ENCODE measurements around the gene MARS1. TPM values are rescaled to one million over a fixed set of nuclear protein-coding genes. Genes with fewer than 3 reads are reported as not detected.

Gene MARS1
- total and polyA plus RNA-seq, 2 donors (not counting 1 experiment from before 2014, with no cell fraction given), result 89.9 to 352 TPM

DNA sequence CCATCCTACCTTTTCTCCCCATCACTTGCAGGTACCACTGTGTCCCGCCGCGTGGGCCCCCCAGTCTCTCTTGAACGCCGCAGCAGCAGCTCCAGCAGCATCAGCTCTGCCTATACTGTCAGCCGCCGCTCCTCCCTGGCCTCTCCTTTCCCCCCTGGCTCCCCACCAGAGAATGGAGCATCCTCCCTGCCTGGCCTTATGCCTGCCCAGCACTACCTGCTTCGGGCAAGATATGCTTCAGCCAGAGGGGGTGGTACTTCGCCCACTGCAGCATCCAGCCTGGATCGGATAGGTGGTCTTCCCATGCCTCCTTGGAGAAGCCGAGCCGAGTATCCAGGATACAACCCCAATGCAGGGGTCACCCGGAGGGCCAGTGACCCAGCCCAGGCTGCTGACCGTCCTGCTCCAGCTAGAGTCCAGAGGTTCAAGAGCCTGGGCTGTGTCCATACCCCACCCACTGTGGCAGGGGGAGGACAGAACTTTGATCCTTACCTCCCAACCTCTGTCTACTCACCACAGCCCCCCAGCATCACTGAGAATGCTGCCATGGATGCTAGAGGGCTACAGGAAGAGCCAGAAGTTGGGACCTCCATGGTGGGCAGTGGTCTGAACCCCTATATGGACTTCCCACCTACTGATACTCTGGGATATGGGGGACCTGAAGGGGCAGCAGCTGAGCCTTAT is 17.4 kb upstream of the MARS1 start:
- no peak for DNase-seq (ENCODE audit: low read depth in 2 of 2)
- H3K4me2 ChIP-seq (ENCODE audit: extremely low read depth, insufficient read depth, low read length), result no peak overlapping the region
- H3K36me3 ChIP-seq (ENCODE audit: control insufficient read depth, insufficient read depth, low read length), result no peaks in the 10 kb centered on the region
- TF ChIP-seq EZH2 (IDR thresholded peaks at IDR 0.05; ENCODE audit: low read length, missing control alignments), result no peak
- TF ChIP-seq, protein P1, sequence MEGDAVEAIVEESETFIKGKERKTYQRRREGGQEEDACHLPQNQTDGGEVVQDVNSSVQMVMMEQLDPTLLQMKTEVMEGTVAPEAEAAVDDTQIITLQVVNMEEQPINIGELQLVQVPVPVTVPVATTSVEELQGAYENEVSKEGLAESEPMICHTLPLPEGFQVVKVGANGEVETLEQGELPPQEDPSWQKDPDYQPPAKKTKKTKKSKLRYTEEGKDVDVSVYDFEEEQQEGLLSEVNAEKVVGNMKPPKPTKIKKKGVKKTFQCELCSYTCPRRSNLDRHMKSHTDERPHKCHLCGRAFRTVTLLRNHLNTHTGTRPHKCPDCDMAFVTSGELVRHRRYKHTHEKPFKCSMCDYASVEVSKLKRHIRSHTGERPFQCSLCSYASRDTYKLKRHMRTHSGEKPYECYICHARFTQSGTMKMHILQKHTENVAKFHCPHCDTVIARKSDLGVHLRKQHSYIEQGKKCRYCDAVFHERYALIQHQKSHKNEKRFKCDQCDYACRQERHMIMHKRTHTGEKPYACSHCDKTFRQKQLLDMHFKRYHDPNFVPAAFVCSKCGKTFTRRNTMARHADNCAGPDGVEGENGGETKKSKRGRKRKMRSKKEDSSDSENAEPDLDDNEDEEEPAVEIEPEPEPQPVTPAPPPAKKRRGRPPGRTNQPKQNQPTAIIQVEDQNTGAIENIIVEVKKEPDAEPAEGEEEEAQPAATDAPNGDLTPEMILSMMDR (conservative IDR thresholded peaks at IDR 0.05 in 1 of 2, IDR thresholded peaks at IDR 0.05 in 1 of 2; ENCODE audit: low read depth in 1 of 2, low read length in 2 of 2), result no peak
- peaks cover 47% of the 10 kb centered on the region for H3K27me3 ChIP-seq (ENCODE audit: control insufficient read depth, insufficient read depth, low read length)
- no peak overlapping the region for H3K9ac ChIP-seq (ENCODE audit: insufficient read depth, low read length)
- no peaks in the 10 kb centered on the region for H4K20me1 ChIP-seq (ENCODE audit: control insufficient read depth, extremely low read depth, insufficient read depth, low read length)
- no peaks in the 10 kb centered on the region for H3K79me2 ChIP-seq (ENCODE audit: control insufficient read depth, insufficient read depth, low read length)
- no peaks in the 10 kb centered on the region for H3K4me1 ChIP-seq (ENCODE audit: control insufficient read depth, extremely low read depth, insufficient read depth, low read length)
- H3K27ac ChIP-seq (ENCODE audit: insufficient read depth, low read length), result no peak overlapping the region
- no peak overlapping the region for H3K4me3 ChIP-seq (replicated peaks in 1 of 4; ENCODE audit: control extremely low read depth in 1 of 4, insufficient read depth in 1 of 4, low read depth in 3 of 4, low read length in 4 of 4)
- H2AFZ ChIP-seq (ENCODE audit: low read length), result no peak overlapping the region
- no peaks in the 10 kb centered on the region for H3K9me3 ChIP-seq (ENCODE audit: control insufficient read depth, insufficient read depth, low read depth, low read length)

DNA sequence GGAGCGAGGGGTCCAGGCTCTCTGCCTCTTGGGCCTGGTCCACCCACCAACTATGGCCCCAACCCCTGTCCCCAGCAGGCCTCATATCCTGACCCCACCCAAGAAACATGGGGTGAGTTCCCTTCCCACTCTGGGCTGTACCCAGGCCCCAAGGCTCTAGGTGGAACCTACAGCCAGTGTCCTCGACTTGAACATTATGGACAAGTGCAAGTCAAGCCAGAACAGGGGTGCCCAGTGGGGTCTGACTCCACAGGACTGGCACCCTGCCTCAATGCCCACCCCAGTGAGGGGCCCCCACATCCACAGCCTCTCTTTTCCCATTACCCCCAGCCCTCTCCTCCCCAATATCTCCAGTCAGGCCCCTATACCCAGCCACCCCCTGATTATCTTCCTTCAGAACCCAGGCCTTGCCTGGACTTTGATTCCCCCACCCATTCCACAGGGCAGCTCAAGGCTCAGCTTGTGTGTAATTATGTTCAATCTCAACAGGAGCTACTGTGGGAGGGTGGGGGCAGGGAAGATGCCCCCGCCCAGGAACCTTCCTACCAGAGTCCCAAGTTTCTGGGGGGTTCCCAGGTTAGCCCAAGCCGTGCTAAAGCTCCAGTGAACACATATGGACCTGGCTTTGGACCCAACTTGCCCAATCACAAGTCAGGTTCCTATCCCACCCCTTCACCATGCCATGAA is 16.8 kb upstream of the MARS1 start:
- Histone ChIP-seq H3K4me1 (ENCODE audit: control insufficient read depth, extremely low read depth, insufficient read depth, low read length) (no peaks in the 10 kb centered on the region), H3K4me3 (replicated peaks in 1 of 4; ENCODE audit: control extremely low read depth in 1 of 4, insufficient read depth in 1 of 4, low read depth in 3 of 4, low read length in 4 of 4) (no peak overlapping the region), H2AFZ (ENCODE audit: low read length) (no peak overlapping the region), H3K27me3 (ENCODE audit: control insufficient read depth, insufficient read depth, low read length) (peaks cover 54% of the 10 kb centered on the region), H3K4me2 (ENCODE audit: extremely low read depth, insufficient read depth, low read length) (no peak overlapping the region), H3K9ac (ENCODE audit: insufficient read depth, low read length) (no peak overlapping the region), H3K27ac (ENCODE audit: insufficient read depth, low read length) (no peak overlapping the region), H3K36me3 (ENCODE audit: control insufficient read depth, insufficient read depth, low read length) (no peaks in the 10 kb centered on the region), H3K79me2 (ENCODE audit: control insufficient read depth, insufficient read depth, low read length) (no peaks in the 10 kb centered on the region), H4K20me1 (ENCODE audit: control insufficient read depth, extremely low read depth, insufficient read depth, low read length) (no peaks in the 10 kb centered on the region), H3K9me3 (ENCODE audit: control insufficient read depth, insufficient read depth, low read depth, low read length) (no peaks in the 10 kb centered on the region)
- TF ChIP-seq, protein P1 (conservative IDR thresholded peaks at IDR 0.05 in 1 of 2, IDR thresholded peaks at IDR 0.05 in 1 of 2; ENCODE audit: low read depth in 1 of 2, low read length in 2 of 2), result no peak
- TF ChIP-seq EZH2 (IDR thresholded peaks at IDR 0.05; ENCODE audit: low read length, missing control alignments), result no peak
- no peak for DNase-seq (ENCODE audit: low read depth in 2 of 2)

DNA sequence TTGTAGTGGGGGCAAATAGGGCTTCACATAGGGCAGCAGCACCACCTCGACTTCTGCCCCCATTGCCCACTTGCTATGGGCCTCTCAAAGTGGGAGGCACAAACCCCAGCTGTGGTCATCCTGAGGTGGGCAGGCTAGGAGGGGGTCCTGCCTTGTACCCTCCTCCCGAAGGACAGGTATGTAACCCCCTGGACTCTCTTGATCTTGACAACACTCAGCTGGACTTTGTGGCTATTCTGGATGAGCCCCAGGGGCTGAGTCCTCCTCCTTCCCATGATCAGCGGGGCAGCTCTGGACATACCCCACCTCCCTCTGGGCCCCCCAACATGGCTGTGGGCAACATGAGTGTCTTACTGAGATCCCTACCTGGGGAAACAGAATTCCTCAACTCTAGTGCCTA is 16.2 kb upstream of the MARS1 start:
- no peak overlapping the region for H3K4me3 ChIP-seq (replicated peaks in 1 of 4; ENCODE audit: control extremely low read depth in 1 of 4, insufficient read depth in 1 of 4, low read depth in 3 of 4, low read length in 4 of 4)
- no peaks in the 10 kb centered on the region for H3K4me1 ChIP-seq (ENCODE audit: control insufficient read depth, extremely low read depth, insufficient read depth, low read length)
- no peak overlapping the region for H2AFZ ChIP-seq (ENCODE audit: low read length)
- no peak overlapping the region for H3K9ac ChIP-seq (ENCODE audit: insufficient read depth, low read length)
- H3K27me3 ChIP-seq (ENCODE audit: control insufficient read depth, insufficient read depth, low read length), result peaks cover 59% of the 10 kb centered on the region
- no peaks in the 10 kb centered on the region for H3K36me3 ChIP-seq (ENCODE audit: control insufficient read depth, insufficient read depth, low read length)
- H3K9me3 ChIP-seq (ENCODE audit: control insufficient read depth, insufficient read depth, low read depth, low read length), result no peaks in the 10 kb centered on the region
- H4K20me1 ChIP-seq (ENCODE audit: control insufficient read depth, extremely low read depth, insufficient read depth, low read length), result no peaks in the 10 kb centered on the region
- H3K79me2 ChIP-seq (ENCODE audit: control insufficient read depth, insufficient read depth, low read length), result no peaks in the 10 kb centered on the region
- no peak for TF ChIP-seq EZH2 (IDR thresholded peaks at IDR 0.05; ENCODE audit: low read length, missing control alignments)
- TF ChIP-seq, protein P1 (conservative IDR thresholded peaks at IDR 0.05 in 1 of 2, IDR thresholded peaks at IDR 0.05 in 1 of 2; ENCODE audit: low read depth in 1 of 2, low read length in 2 of 2), result no peak
- no peak overlapping the region for H3K27ac ChIP-seq (ENCODE audit: insufficient read depth, low read length)
- no peak overlapping the region for H3K4me2 ChIP-seq (ENCODE audit: extremely low read depth, insufficient read depth, low read length)
- DNase-seq (ENCODE audit: low read depth in 2 of 2), result no peak
